Calu3 (cell line): ENCODE data around the gene PDGFA. TPM values are rescaled to one million over a fixed set of nuclear protein-coding genes. Genes with fewer than 3 reads are reported as not detected.

Source experiments
- BruUV-seq: library from RNA; stranded (reverse); fragments of 400-500 nt; replicated peaks from 2 replicates; lab custom pipeline; 2021; lab: Mats Ljungman, UMichigan
- CTCF ChIA-PET: fragments of 300-600 bp; sonication (Branson Sonifier 250); formaldehyde crosslinking; loops from one replicate; lab custom pipeline; 2022; ENCODE audit warnings: antibody characterized with exemption; lab: Charles Lee
- DNase-seq: peaks from one replicate; pipeline ENCODE4 v3.0.0; 2022
- H3K27ac Mint-ChIP-seq: one replicate; pipeline ENCODE4 v1.8.0; 2022; ENCODE audit warnings: mixed read lengths; ENCODE audit not compliant: unreplicated experiment
- H3K27me3 Mint-ChIP-seq: one replicate; pipeline ENCODE4 v1.8.0; 2022; ENCODE audit warnings: mixed read lengths; ENCODE audit not compliant: unreplicated experiment
- H3K36me3 Mint-ChIP-seq: one replicate; pipeline ENCODE4 v1.8.0; 2022; ENCODE audit warnings: mild to moderate bottlenecking, moderate library complexity, mixed read lengths; ENCODE audit not compliant: insufficient read depth, unreplicated experiment
- H3K4me1 Mint-ChIP-seq: one replicate; pipeline ENCODE4 v1.8.0; 2022; ENCODE audit warnings: mild to moderate bottlenecking, low read depth, mixed read lengths; ENCODE audit not compliant: unreplicated experiment
- H3K4me3 Mint-ChIP-seq: one replicate; pipeline ENCODE4 v1.8.0; 2022; ENCODE audit warnings: mild to moderate bottlenecking, low read depth, moderate library complexity, mixed read lengths; ENCODE audit not compliant: unreplicated experiment
- H3K9me3 Mint-ChIP-seq: one replicate; pipeline ENCODE4 v1.8.0; 2022; ENCODE audit warnings: low read depth, mixed read lengths; ENCODE audit not compliant: unreplicated experiment
- intact Hi-C: fragments of 100-400 bp; cut with micrococcal nuclease; formaldehyde crosslinking; loops from one replicate; pipeline ENCODE4 v1.10.0; 2022; ENCODE audit not compliant: unreplicated experiment
- total RNA-seq: library from RNA; stranded (reverse); gene quantifications from 2 replicates; pipeline ENCODE4 v1.2.3, GENCODE V29; 2022
- TF ChIP-seq, protein P1 (sequence below): fragments of 200-600 bp; IDR thresholded peaks from one replicate; pipeline ENCODE4 v1.8.0; 2022; ENCODE audit warnings: antibody characterized with exemption; ENCODE audit not compliant: unreplicated experiment

The PDGFA gene
- total RNA-seq, 1 experiment from 2014 or later, result 4.5 TPM

DNA sequence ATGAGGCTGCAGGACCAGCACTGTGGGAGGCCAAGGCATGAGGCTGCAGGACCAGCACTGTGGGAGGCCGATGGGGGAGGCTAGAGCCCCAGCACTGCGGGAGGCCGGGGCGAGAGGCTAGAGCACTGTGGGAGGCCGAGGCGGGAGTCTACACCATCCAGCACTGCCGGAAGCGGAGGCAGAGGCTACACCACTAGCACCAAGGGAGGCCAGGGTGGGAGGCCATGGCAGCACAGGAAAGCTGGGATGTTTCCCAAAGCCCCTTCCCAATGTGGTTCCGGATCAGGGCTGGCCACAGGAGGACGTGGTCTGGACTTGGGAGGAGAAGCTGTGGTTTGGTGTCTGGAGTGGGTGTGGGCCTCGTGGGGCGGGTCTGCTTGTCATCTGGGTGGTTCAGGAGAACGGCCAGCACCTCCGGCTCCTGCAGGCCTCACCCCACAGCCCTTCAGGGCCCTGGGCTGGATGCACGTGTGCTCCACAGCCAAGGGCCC, 43.6 kb downstream of the PDGFA start:
- no peak for DNase-seq
- CTCF ChIA-PET, result no interaction called here
- intact Hi-C loops, result no loop called here
- BruUV-seq, result no TSS peak
- peaks cover 8% of the 10 kb centered on the region for H3K4me1 Mint-ChIP-seq
- H3K4me3 Mint-ChIP-seq, result no peak overlapping the region
- H3K27me3 Mint-ChIP-seq, result peaks cover 48% of the 10 kb centered on the region
- H3K27ac Mint-ChIP-seq, result no peak overlapping the region
- H3K9me3 Mint-ChIP-seq, result no peaks in the 10 kb centered on the region
- TF ChIP-seq, protein P1, sequence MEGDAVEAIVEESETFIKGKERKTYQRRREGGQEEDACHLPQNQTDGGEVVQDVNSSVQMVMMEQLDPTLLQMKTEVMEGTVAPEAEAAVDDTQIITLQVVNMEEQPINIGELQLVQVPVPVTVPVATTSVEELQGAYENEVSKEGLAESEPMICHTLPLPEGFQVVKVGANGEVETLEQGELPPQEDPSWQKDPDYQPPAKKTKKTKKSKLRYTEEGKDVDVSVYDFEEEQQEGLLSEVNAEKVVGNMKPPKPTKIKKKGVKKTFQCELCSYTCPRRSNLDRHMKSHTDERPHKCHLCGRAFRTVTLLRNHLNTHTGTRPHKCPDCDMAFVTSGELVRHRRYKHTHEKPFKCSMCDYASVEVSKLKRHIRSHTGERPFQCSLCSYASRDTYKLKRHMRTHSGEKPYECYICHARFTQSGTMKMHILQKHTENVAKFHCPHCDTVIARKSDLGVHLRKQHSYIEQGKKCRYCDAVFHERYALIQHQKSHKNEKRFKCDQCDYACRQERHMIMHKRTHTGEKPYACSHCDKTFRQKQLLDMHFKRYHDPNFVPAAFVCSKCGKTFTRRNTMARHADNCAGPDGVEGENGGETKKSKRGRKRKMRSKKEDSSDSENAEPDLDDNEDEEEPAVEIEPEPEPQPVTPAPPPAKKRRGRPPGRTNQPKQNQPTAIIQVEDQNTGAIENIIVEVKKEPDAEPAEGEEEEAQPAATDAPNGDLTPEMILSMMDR, result no peak
- peaks cover 16% of the 10 kb centered on the region for H3K36me3 Mint-ChIP-seq

DNA sequence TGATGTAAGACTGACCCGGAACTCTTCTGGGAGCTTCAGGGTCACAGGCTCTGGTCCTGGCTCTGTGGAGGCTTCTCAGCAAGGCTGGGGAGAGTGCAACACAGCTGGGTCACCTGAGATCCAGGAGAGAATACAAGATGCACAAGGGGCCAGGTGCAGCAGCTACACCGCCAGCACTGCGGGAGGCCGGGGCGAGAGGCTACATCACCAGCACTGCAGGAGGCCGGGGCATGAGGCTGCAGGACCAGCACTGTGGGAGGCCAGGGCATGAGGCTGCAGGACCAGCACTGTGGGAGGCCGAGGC, 44.3 kb downstream of the PDGFA start:
- H3K4me3 Mint-ChIP-seq, result no peak overlapping the region
- intact Hi-C loops, result no loop called here
- H3K27me3 Mint-ChIP-seq, result peaks cover 42% of the 10 kb centered on the region
- no TSS peak for BruUV-seq
- no peaks in the 10 kb centered on the region for H3K9me3 Mint-ChIP-seq
- H3K4me1 Mint-ChIP-seq, result peaks cover 8% of the 10 kb centered on the region
- H3K27ac Mint-ChIP-seq, result no peak overlapping the region
- H3K36me3 Mint-ChIP-seq, result peaks cover 16% of the 10 kb centered on the region
- CTCF ChIA-PET, result no interaction called here
- TF ChIP-seq, protein P1, result no peak
- no peak for DNase-seq

DNA sequence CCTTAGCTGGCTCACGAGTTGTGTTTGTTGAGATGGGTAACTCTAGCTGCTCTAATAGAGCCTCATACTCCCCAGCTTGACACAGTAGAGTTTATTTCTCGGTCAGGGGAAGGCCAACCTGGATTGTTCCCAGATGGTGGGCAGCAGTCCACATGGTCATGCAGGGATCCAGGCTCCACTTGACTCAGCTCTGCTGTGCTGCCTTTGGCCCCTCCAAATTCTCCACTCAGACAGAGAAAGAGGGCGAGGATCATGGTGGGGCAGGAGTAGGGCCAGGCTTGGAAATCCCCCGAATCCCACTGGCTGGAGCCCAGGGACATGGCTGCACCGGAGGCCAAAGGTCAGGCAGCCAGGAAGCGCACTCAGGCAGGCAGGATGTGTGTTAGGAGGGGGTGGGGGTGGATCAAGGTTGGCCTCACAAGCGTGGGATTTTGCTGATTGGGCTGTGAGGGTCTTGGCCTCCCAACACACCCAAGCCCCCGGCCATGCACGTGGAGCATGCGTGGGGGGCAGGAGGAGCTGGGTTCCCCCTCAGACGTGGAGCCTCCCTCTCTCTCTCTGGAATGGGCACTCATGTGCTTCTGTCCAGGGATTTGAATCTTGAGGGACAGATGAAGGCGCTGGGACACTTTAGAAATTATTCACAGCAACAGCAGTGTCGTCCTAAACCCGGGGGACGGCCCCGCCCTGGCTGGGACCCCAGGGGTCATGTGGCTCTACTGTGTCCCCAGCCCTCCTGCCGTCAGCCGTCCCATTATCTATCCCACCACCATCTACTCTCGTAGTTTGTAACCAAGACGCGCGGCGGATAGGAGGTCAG, 44.8 kb downstream of the PDGFA start:
- Mint-ChIP-seq H3K27ac (no peak overlapping the region), H3K27me3 (peaks cover 36% of the 10 kb centered on the region), H3K9me3 (no peaks in the 10 kb centered on the region), H3K4me1 (peaks cover 8% of the 10 kb centered on the region), H3K36me3 (peaks cover 16% of the 10 kb centered on the region), H3K4me3 (no peak overlapping the region)
- DNase-seq, result no peak
- CTCF ChIA-PET, result no interaction called here
- TF ChIP-seq, protein P1, result no peak
- intact Hi-C loops, result no loop called here
- no TSS peak for BruUV-seq

DNA sequence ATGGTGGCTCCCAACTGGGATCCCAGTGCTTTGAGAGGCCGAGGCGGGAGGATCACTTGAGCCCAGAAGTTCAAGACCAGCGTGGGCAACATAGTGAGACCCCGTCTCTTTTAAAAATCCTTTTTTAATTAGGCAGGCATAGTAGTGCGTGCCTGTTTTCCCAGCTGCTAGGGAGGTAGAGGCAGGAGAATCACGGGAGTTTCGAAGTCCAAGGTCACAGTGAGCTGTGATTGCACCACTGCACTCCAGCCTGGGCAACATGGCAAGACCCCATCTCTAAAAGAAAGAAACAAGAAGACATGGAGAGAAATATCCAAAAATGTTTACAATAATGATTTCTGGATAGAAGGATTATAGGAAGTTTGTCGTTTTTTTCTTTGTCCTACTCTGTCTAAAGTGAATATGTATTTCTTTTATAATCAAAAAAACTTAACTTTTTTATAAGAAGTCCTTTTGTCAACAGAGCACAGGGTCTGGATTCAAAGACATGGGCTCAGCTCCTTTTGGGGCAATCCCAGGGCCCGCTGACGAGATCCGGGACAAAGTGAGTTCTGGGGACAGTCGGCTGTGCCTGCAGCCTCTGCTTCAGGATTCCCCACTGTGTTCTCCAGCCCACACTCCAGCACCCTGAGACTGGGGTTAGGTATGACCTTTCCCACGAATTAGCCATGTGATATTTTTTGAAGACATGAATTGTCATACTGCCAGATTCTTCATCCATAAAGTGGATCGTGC, 45.6 kb downstream of the PDGFA start:
- Mint-ChIP-seq H3K4me1 (peaks cover 8% of the 10 kb centered on the region), H3K4me3 (no peak overlapping the region), H3K27ac (no peak overlapping the region), H3K27me3 (peaks cover 29% of the 10 kb centered on the region), H3K36me3 (peaks cover 16% of the 10 kb centered on the region), H3K9me3 (no peaks in the 10 kb centered on the region)
- no peak for DNase-seq
- no TSS peak for BruUV-seq
- CTCF ChIA-PET, result no interaction called here
- TF ChIP-seq, protein P1, result no peak
- intact Hi-C loops, result no loop called here
